NCI-H2196 treated with DMSO at 0.1 percent for 48 hours (cell line): ENCODE data around the gene LIG4.
A peak's percentile ranks its signal among the peaks of the same experiment; 100 is the strongest.
"Not testable (repeated sequence)": the region's sequence is repeated elsewhere in the genome, so short reads cannot be mapped to it uniquely, and the experiment has no call there.

ENCODE experiments used
- DNase-seq: peaks from one replicate; lab custom pipeline; 2025; ENCODE audit not compliant: unreplicated experiment; lab: John Stamatoyannopoulos, UW

LIG4 gene

GRCh38 chr13:108215436-108215835, at the start of gene LIG4:
LIG4 (minus strand) TSS chr13:108215536; CDS start chr13:108211268, 4,268 bp downstream.
- peak; percentile 69 for DNase-seq

- no peak for DNase-seq
Measured at GRCh38 chr13:108263621-108264355, 48.5 kb upstream of the LIG4 start.

- DNase-seq, result no peak
Measured at GRCh38 chr13:108257248-108257647, 41.9 kb upstream of the LIG4 start.

GRCh38 chr13:108249150-108249549, 33.8 kb upstream of the LIG4 start:
- DNase-seq, result no peak

GRCh38 chr13:108230377-108230776, 15.0 kb upstream of the LIG4 start:
- no peak for DNase-seq

- DNase-seq, result no peak
Measured at GRCh38 chr13:108227651-108228272, 12.4 kb upstream of the LIG4 start.

GRCh38 chr13:108226184-108226583, 10.8 kb upstream of the LIG4 start:
- no peak for DNase-seq

GRCh38 chr13:108225440-108225839, 10.1 kb upstream of the LIG4 start:
- DNase-seq, result no peak

GRCh38 chr13:108223687-108224503, 8.6 kb upstream of the LIG4 start:
- no peak for DNase-seq

GRCh38 chr13:108220041-108220440, 4.7 kb upstream of the LIG4 start:
- no peak for DNase-seq

- peak; percentile 59 for DNase-seq
Measured at GRCh38 chr13:108218044-108218974, 3.0 kb upstream of the LIG4 start, which contains the start of gene ABHD13. ABHD13 (plus strand) TSS chr13:108218392; CDS start chr13:108229219, 10,827 bp downstream.

GRCh38 chr13:108217307-108218043, 2.1 kb upstream of the LIG4 start:
- DNase-seq, result not testable (repeated sequence)

- no peak for DNase-seq
Measured at GRCh38 chr13:108214441-108215271, 680 bp downstream of the LIG4 start.

- DNase-seq, result no peak
Measured at GRCh38 chr13:108213946-108214345, 1.4 kb downstream of the LIG4 start.

GRCh38 chr13:108212886-108213285, 2.5 kb downstream of the LIG4 start:
- DNase-seq, result no peak

- DNase-seq, result no peak
Measured at GRCh38 chr13:108210551-108210950, 4.8 kb downstream of the LIG4 start.

- no peak for DNase-seq
Measured at GRCh38 chr13:108200781-108201398, 14.4 kb downstream of the LIG4 start.

- no peak for DNase-seq
Measured at GRCh38 chr13:108195861-108196260, 19.5 kb downstream of the LIG4 start.

- DNase-seq, result no peak
Measured at GRCh38 chr13:108195146-108195545, 20.2 kb downstream of the LIG4 start.
